PC-9 (cell line): ENCODE results near the gene IGF2.

ENCODE experiments used
- EZH2 ChIP-seq: fragments of 200-600 bp; sonication (generic); IDR thresholded peaks from 2 replicates; pipeline ENCODE4 v1.8.0; 2017; ENCODE audit warnings: antibody characterized with exemption, low read depth
- TF ChIP-seq, protein P1 (sequence below): fragments of 200-600 bp; sonication (generic); conservative IDR thresholded peaks from 2 replicates; pipeline ENCODE4 v1.6.1; 2017; ENCODE audit warnings: mixed run types, antibody characterized with exemption, mild to moderate bottlenecking, moderate library complexity

DNA sequence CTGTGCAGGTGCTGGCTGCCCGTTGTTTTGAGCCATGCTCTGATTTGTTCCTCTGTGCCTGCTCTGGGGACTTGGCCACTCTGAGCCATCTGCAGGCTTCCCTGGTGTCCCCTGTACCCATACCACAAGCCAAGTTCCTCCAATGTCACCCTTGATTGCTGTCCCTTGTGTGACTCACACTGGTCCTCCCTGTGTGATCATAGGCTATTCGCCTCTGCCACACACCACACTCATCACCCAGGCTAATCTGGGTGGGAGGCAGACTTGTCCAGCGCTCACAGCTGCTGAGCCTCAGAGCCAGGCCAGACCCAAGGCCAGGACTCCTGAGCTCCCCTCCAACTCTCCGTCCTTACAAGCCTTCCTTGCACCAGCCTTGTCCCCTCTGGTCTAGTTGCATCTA, 31.7 kb downstream of the IGF2 start:
- TF ChIP-seq, protein P1, sequence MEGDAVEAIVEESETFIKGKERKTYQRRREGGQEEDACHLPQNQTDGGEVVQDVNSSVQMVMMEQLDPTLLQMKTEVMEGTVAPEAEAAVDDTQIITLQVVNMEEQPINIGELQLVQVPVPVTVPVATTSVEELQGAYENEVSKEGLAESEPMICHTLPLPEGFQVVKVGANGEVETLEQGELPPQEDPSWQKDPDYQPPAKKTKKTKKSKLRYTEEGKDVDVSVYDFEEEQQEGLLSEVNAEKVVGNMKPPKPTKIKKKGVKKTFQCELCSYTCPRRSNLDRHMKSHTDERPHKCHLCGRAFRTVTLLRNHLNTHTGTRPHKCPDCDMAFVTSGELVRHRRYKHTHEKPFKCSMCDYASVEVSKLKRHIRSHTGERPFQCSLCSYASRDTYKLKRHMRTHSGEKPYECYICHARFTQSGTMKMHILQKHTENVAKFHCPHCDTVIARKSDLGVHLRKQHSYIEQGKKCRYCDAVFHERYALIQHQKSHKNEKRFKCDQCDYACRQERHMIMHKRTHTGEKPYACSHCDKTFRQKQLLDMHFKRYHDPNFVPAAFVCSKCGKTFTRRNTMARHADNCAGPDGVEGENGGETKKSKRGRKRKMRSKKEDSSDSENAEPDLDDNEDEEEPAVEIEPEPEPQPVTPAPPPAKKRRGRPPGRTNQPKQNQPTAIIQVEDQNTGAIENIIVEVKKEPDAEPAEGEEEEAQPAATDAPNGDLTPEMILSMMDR, result no peak
- TF ChIP-seq EZH2, result no peak
